Fibroblast of lung (primary cell): Measurements from ENCODE around the gene HPCAL1. TPM values are rescaled to one million over a fixed set of nuclear protein-coding genes. Genes with fewer than 3 reads are reported as not detected.

Experiments
- DNase-seq, 2 donors: peaks; one replicate each; pipeline versions ENCODE4 v3.0.0 to v3.0.0-alpha.2; 2010; ENCODE audit warnings: low read depth in 2 of 2
- H2AFZ ChIP-seq: 2 replicates; pipeline ENCODE4 v1.5.1; 2012; ENCODE audit warnings: low read length, control low read depth, inconsistent platforms
- H3K27ac ChIP-seq: 2 replicates; pipeline ENCODE4 v1.5.1; 2011; ENCODE audit warnings: low read length, control low read depth; ENCODE audit not compliant: insufficient read depth
- H3K27me3 ChIP-seq: 2 replicates; pipeline ENCODE4 v1.5.1; 2011; ENCODE audit warnings: mild to moderate bottlenecking, low read length; ENCODE audit not compliant: control insufficient read depth, insufficient read depth
- H3K36me3 ChIP-seq: 2 replicates; pipeline ENCODE4 v1.5.1; 2011; ENCODE audit warnings: low read length; ENCODE audit not compliant: control insufficient read depth, insufficient read depth
- H3K4me1 ChIP-seq: 2 replicates; pipeline ENCODE4 v1.5.1; 2011; ENCODE audit warnings: low read length; ENCODE audit not compliant: control insufficient read depth, insufficient read depth; ENCODE audit errors: extremely low read depth
- H3K4me2 ChIP-seq: 2 replicates; pipeline ENCODE4 v1.5.1; 2011; ENCODE audit warnings: low read length, control low read depth; ENCODE audit not compliant: insufficient read depth; ENCODE audit errors: extremely low read depth
- H3K4me3 ChIP-seq, 4 experiments: fragments of 200-600 bp in 1 of 4; sonication (generic) in 1 of 4; replicated peaks in 1 of 4; 2 replicates each; pipeline ENCODE4 v1.5.1; 2011 to 2016; ENCODE audit warnings: low read length in 4 of 4, low read depth in 3 of 4, mild to moderate bottlenecking in 3 of 4, control low read depth in 2 of 4, inconsistent platforms in 1 of 4, mixed read lengths in 1 of 4; ENCODE audit not compliant: insufficient read depth in 1 of 4; ENCODE audit errors: control extremely low read depth in 1 of 4
- H3K79me2 ChIP-seq: 2 replicates; pipeline ENCODE4 v1.5.1; 2012; ENCODE audit warnings: mild to moderate bottlenecking, low read length, inconsistent platforms; ENCODE audit not compliant: control insufficient read depth, insufficient read depth
- H3K9ac ChIP-seq: 2 replicates; pipeline ENCODE4 v1.5.1; 2011; ENCODE audit warnings: mild to moderate bottlenecking, low read length, control low read depth; ENCODE audit not compliant: insufficient read depth
- H3K9me3 ChIP-seq: 2 replicates; pipeline ENCODE4 v1.5.1; 2012; ENCODE audit warnings: low read depth, low read length; ENCODE audit not compliant: control insufficient read depth, insufficient read depth
- H4K20me1 ChIP-seq: 2 replicates; pipeline ENCODE4 v1.5.1; 2011; ENCODE audit warnings: low read length; ENCODE audit not compliant: control insufficient read depth, insufficient read depth; ENCODE audit errors: extremely low read depth
- EZH2 ChIP-seq: IDR thresholded peaks from 2 replicates; pipeline ENCODE4 v1.5.1; 2012; ENCODE audit warnings: low read length, control low read depth, mild to moderate bottlenecking; ENCODE audit errors: missing control alignments
- polyA plus RNA-seq, 2 donors: library from polyadenylated mRNA; depleted of rRNA in 1 of 2; stranded (reverse) in 1 of 2; unstranded in 1 of 2; fragments of >200 nt; gene quantifications; 2 replicates each; pipeline ENCODE4 v1.2.1, GENCODE V29; 2011 to 2012; ENCODE audit warnings: missing spikeins in 1 of 2
- total RNA-seq: library from RNA; depleted of rRNA; stranded (reverse); fragments of >200 nt; gene quantifications from 2 replicates; pipeline ENCODE4 v1.2.1, GENCODE V29; 2014
- TF ChIP-seq, protein P1 (sequence below), 2 donors: IDR thresholded peaks in 1 of 2; conservative IDR thresholded peaks in 1 of 2; 1 replicate in 1 of 2; 2 replicates in 1 of 2; pipeline ENCODE4 v1.5.1; 2011 to 2012; ENCODE audit warnings: low read length in 2 of 2, control low read depth in 1 of 2, inconsistent platforms in 1 of 2, low read depth in 1 of 2, mild to moderate bottlenecking in 1 of 2

HPCAL1 gene
- total and polyA plus RNA-seq, 2 donors (not counting 1 experiment from before 2014, with no cell fraction given), result 11.4 to 34.5 TPM

DNA sequence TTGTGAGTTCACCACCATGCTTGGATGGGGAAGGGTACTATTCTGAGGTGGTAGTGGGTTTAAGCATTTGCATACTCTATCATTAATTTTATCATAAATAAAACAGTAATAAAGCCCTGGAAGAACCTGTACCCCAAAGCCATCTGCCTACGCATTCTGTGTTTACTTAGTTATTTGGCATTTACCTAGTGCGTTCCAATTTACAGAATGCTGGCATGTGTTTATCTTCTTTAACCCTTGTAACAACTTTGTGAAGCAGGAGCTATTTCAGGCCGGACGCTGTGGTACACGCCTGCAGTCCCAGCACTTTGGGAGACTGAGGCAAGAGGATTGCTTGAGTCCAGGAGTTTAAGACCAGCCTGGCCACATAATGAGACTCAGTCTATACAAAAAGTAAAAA lies 163.2 kb downstream of the HPCAL1 start:
- no peak for DNase-seq

DNA sequence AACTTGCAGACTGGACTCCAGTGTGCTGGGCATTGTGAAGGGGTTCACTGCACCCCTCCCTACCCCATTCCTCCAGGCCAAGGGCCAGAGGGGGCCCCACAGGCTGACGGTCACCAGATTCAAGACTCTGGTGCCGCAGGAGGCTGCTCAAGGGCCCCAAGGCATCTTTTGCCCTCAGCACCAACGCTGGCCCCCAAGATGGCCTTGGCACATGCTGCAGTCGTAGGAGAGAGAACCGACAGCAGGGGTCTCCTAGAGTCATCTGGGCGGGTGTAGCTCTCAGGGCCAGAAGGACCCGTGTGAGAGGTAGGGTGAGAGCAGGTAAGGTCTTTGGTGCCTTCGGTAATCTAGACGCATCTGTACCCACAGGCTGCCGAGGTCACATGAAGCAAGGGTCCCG lies 164.1 kb downstream of the HPCAL1 start:
- Histone ChIP-seq H3K27me3 (peaks cover 11% of the 10 kb centered on the region), H2AFZ (no peak overlapping the region), H3K4me1 (no peaks in the 10 kb centered on the region), H3K9ac (no peak overlapping the region), H3K36me3 (no peaks in the 10 kb centered on the region), H3K4me2 (no peak overlapping the region), H3K9me3 (no peaks in the 10 kb centered on the region), H4K20me1 (no peaks in the 10 kb centered on the region), H3K79me2 (no peaks in the 10 kb centered on the region), H3K27ac (no peak overlapping the region), H3K4me3 (no peak overlapping the region)
- TF ChIP-seq EZH2, result no peak
- TF ChIP-seq, protein P1, sequence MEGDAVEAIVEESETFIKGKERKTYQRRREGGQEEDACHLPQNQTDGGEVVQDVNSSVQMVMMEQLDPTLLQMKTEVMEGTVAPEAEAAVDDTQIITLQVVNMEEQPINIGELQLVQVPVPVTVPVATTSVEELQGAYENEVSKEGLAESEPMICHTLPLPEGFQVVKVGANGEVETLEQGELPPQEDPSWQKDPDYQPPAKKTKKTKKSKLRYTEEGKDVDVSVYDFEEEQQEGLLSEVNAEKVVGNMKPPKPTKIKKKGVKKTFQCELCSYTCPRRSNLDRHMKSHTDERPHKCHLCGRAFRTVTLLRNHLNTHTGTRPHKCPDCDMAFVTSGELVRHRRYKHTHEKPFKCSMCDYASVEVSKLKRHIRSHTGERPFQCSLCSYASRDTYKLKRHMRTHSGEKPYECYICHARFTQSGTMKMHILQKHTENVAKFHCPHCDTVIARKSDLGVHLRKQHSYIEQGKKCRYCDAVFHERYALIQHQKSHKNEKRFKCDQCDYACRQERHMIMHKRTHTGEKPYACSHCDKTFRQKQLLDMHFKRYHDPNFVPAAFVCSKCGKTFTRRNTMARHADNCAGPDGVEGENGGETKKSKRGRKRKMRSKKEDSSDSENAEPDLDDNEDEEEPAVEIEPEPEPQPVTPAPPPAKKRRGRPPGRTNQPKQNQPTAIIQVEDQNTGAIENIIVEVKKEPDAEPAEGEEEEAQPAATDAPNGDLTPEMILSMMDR (conservative IDR thresholded peaks at IDR 0.05 in 1 of 2, IDR thresholded peaks at IDR 0.05 in 1 of 2; ENCODE audit: low read depth in 1 of 2, low read length in 2 of 2), result no peak
- DNase-seq, result no peak

More for the DNA sequence above, 163.2 kb downstream of the HPCAL1 start:
- peaks cover 11% of the 10 kb centered on the region for H3K27me3 ChIP-seq
- no peak overlapping the region for H3K27ac ChIP-seq
- H2AFZ ChIP-seq, result no peak overlapping the region
- no peak overlapping the region for H3K4me2 ChIP-seq
- no peak overlapping the region for H3K4me3 ChIP-seq
- H3K9ac ChIP-seq, result no peak overlapping the region
- H3K4me1 ChIP-seq, result no peaks in the 10 kb centered on the region
- H3K79me2 ChIP-seq, result no peaks in the 10 kb centered on the region
- TF ChIP-seq EZH2, result no peak
- TF ChIP-seq, protein P1 (conservative IDR thresholded peaks at IDR 0.05 in 1 of 2, IDR thresholded peaks at IDR 0.05 in 1 of 2; ENCODE audit: low read depth in 1 of 2, low read length in 2 of 2), result no peak
- H3K9me3 ChIP-seq, result no peaks in the 10 kb centered on the region
- no peaks in the 10 kb centered on the region for H4K20me1 ChIP-seq
- H3K36me3 ChIP-seq, result no peaks in the 10 kb centered on the region

DNA sequence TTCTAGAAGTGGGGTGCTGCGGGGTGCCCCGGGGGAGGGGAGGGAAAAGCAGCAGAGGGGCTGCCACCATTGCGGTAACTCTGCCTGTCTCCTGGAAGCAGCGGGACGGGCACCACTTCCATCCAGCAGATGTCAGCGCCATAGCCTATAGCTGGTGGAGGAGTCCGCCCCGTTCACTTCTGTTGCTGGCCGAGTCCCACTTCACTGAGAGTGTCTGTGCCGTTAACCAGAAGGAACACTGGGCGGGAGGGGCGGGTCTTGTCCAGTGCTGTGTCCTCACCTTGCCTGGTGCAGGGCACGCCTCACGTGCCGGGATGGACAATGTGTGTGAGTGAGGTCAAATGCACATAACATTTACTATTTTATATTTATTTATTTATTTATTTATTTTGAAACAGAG lies 164.7 kb downstream of the HPCAL1 start:
- H3K27ac ChIP-seq, result no peak overlapping the region
- H4K20me1 ChIP-seq, result no peaks in the 10 kb centered on the region
- H2AFZ ChIP-seq, result no peak overlapping the region
- no peak overlapping the region for H3K4me2 ChIP-seq
- no peaks in the 10 kb centered on the region for H3K36me3 ChIP-seq
- no peak overlapping the region for H3K9ac ChIP-seq
- peaks cover 11% of the 10 kb centered on the region for H3K27me3 ChIP-seq
- H3K79me2 ChIP-seq, result no peaks in the 10 kb centered on the region
- no peaks in the 10 kb centered on the region for H3K9me3 ChIP-seq
- H3K4me3 ChIP-seq, result no peak overlapping the region
- H3K4me1 ChIP-seq, result no peaks in the 10 kb centered on the region
- TF ChIP-seq, protein P1 (conservative IDR thresholded peaks at IDR 0.05 in 1 of 2, IDR thresholded peaks at IDR 0.05 in 1 of 2; ENCODE audit: low read depth in 1 of 2, low read length in 2 of 2), result no peak
- no peak for TF ChIP-seq EZH2
- no peak for DNase-seq
